Endothelial cell of umbilical vein (primary cell): ENCODE results near the gene TP53TG5. TPM values are rescaled to one million over a fixed set of nuclear protein-coding genes. Genes with fewer than 3 reads are reported as not detected.

Experiments used
- BruUV-seq: library from RNA; stranded (reverse); fragments of 400-500 nt; replicated peaks from 2 replicates; lab custom pipeline; 2021; lab: Mats Ljungman, UMichigan
- CTCF ChIA-PET: fragments of 300-600, 350-600 bp; sonication (Branson Sonifier 250); formaldehyde crosslinking; loops from one replicate; lab custom pipeline; 2021; ENCODE audit warnings: antibody characterized with exemption, inconsistent platforms; lab: Charles Lee
- POLR2A ChIA-PET: fragments of 300-600, 350-600 bp; sonication (Branson Sonifier 250); formaldehyde crosslinking; loops from one replicate; lab custom pipeline; 2021; ENCODE audit warnings: antibody characterized with exemption, inconsistent platforms; lab: Charles Lee
- DNase-seq: peaks from one replicate; pipeline ENCODE4 v3.0.0-alpha.2; 2011; ENCODE audit warnings: low read depth, low spot score
- FAIRE-seq: peaks from 2 replicates; lab custom pipeline; 2011; peaks lifted over from hg19 to GRCh38; lab: Jason Lieb, UNC
- H2AFZ ChIP-seq: 2 replicates; pipeline ENCODE4 v1.6.0; 2012; ENCODE audit warnings: low read depth, low read length, control low read depth, inconsistent platforms
- H3K27ac ChIP-seq: 2 replicates; pipeline ENCODE4 v1.5.1; 2011; ENCODE audit warnings: low read depth, mild to moderate bottlenecking, control low read depth, low read length, moderate library complexity; ENCODE audit not compliant: insufficient read depth
- H3K27me3 ChIP-seq, 2 experiments: 2 replicates each; pipeline versions ENCODE4 v1.6.0 to v1.6.1; 2011; ENCODE audit warnings: low read length in 2 of 2, mixed read lengths in 1 of 2; ENCODE audit not compliant: control insufficient read depth in 2 of 2, insufficient read depth in 2 of 2
- H3K36me3 ChIP-seq, 2 experiments: 2 replicates in 1 of 2; 3 replicates in 1 of 2; pipeline ENCODE4 v1.5.1; 2011; ENCODE audit warnings: low read length in 2 of 2, mild to moderate bottlenecking in 1 of 2, moderate library complexity in 1 of 2; ENCODE audit not compliant: control insufficient read depth in 2 of 2, insufficient read depth in 2 of 2; ENCODE audit errors: extremely low read depth in 1 of 2
- H3K4me1 ChIP-seq: 3 replicates; pipeline ENCODE4 v1.5.1; 2011; ENCODE audit warnings: mild to moderate bottlenecking, low read length; ENCODE audit not compliant: control insufficient read depth, insufficient read depth; ENCODE audit errors: extremely low read depth
- H3K4me2 ChIP-seq: 2 replicates; pipeline ENCODE4 v1.6.1; 2011; ENCODE audit warnings: low read length, control low read depth, mixed read lengths; ENCODE audit not compliant: insufficient read depth
- H3K4me3 ChIP-seq, 3 experiments: fragments of 200-600 bp in 1 of 3; sonication (generic), shearing (Covaris generic) in 1 of 3; replicated peaks in 1 of 3; 2 replicates each; pipeline ENCODE4 v1.5.1; 2011 to 2016; ENCODE audit warnings: control low read depth in 3 of 3, low read length in 3 of 3, mild to moderate bottlenecking in 2 of 3, inconsistent platforms in 1 of 3, low read depth in 1 of 3, moderate library complexity in 1 of 3; ENCODE audit not compliant: insufficient read depth in 1 of 3
- H3K79me2 ChIP-seq: 2 replicates; pipeline ENCODE4 v1.6.0; 2012; ENCODE audit warnings: low read length, inconsistent platforms; ENCODE audit not compliant: control insufficient read depth, insufficient read depth
- H3K9ac ChIP-seq: replicated peaks from 2 replicates; pipeline ENCODE3; 2011; ENCODE audit warnings: low read length, control low read depth; ENCODE audit not compliant: insufficient read depth; ENCODE audit errors: extremely low read depth
- H3K9me1 ChIP-seq: replicated peaks from 3 replicates; pipeline ENCODE4 v1.6.0; 2011; ENCODE audit warnings: mild to moderate bottlenecking, low read length; ENCODE audit not compliant: control insufficient read depth, insufficient read depth; ENCODE audit errors: extremely low read depth
- H3K9me3 ChIP-seq: replicated peaks from 2 replicates; pipeline ENCODE4 v1.5.1; 2012; ENCODE audit warnings: low read length, inconsistent platforms; ENCODE audit not compliant: control insufficient read depth, insufficient read depth
- H4K20me1 ChIP-seq: replicated peaks from 2 replicates; pipeline ENCODE3; 2011; ENCODE audit warnings: mild to moderate bottlenecking, low read length; ENCODE audit not compliant: control insufficient read depth, insufficient read depth; ENCODE audit errors: extremely low read depth
- CTCF ChIP-seq, 2 donors: IDR thresholded peaks; 1 replicate in 1 of 2; 2 replicates in 1 of 2; pipeline ENCODE4 v1.5.1; 2011; ENCODE audit warnings: low read length in 2 of 2, mild to moderate bottlenecking in 2 of 2, moderate library complexity in 2 of 2, control low read depth in 1 of 2, inconsistent platforms in 1 of 2, low read depth in 1 of 2; ENCODE audit not compliant: insufficient read depth in 1 of 2; ENCODE audit errors: extremely low read depth in 1 of 2
- MAX ChIP-seq: IDR thresholded peaks from 2 replicates; pipeline ENCODE4 v1.6.1; 2011; ENCODE audit not compliant: insufficient read depth, insufficient read length
- POLR2AphosphoS5 ChIP-seq: IDR thresholded peaks from 2 replicates; pipeline ENCODE4 v1.6.1; 2012; ENCODE audit warnings: low read depth, mild to moderate bottlenecking, control low read depth, low read length, moderate library complexity; ENCODE audit not compliant: insufficient read depth
- dilution Hi-C: fragments of 300-500 bp; cut with MboI; formaldehyde crosslinking; loops from one replicate; pipeline ENCODE4 v1.15.0; 2019; ENCODE audit warnings: low sequenced_read_pairs; ENCODE audit not compliant: extremely low pct_ligation_motif_present
- intact Hi-C: fragments of 100-400 bp; cut with micrococcal nuclease; formaldehyde crosslinking; loops from one replicate; pipeline ENCODE4 v1.10.0; 2022
- polyA plus RNA-seq, 4 experiments: library from polyadenylated mRNA; depleted of rRNA in 3 of 4; stranded (reverse) in 3 of 4; unstranded in 1 of 4; fragments of >200 nt; gene quantifications; 2 replicates each; pipeline versions ENCODE4 v1.2.1 to v1.2.3, GENCODE V29; 2011 to 2012; ENCODE audit warnings: missing spikeins in 1 of 4
- total RNA-seq: library from RNA; stranded (reverse); gene quantifications from 2 replicates; pipeline ENCODE4 v1.2.3, GENCODE V29; 2021

TP53TG5 gene
- total and polyA plus RNA-seq, 2 donors (not counting 3 experiments of a cell fraction or from before 2014, with no cell fraction given): not detected

GRCh38 chr20:45337367-45338120, 40.6 kb downstream of the TP53TG5 start:
- Histone ChIP-seq H3K79me2 (peaks cover 50% of the 10 kb centered on the region), H3K9me1 (no peaks in the 10 kb centered on the region), H3K4me2 (no peak overlapping the region), H4K20me1 (no peaks in the 10 kb centered on the region), H3K27me3 (no peaks in the 10 kb centered on the region), H3K4me3 (no peak overlapping the region), H3K4me1 (peaks cover 27% of the 10 kb centered on the region), H3K27ac (peak overlapping the region; percentile 12), H3K9ac (no peak overlapping the region), H2AFZ (no peak overlapping the region), H3K9me3 (no peaks in the 10 kb centered on the region), H3K36me3 (peaks cover 4 to 5% of the 10 kb centered on the region in 2 experiments)
- no TSS peak for BruUV-seq
- TF ChIP-seq MAX (no peak), POLR2AphosphoS5 (peak; percentile 14), CTCF (IDR thresholded peaks at IDR 0.05; ENCODE audit: extremely low read depth in 1 of 2, insufficient read depth in 1 of 2, low read depth in 1 of 2, low read length in 2 of 2) (no peak)
- CTCF ChIA-PET: interaction anchor here (1.0 to 2.7 kb wide), 9 partner anchors 10 to 99 kb away, joined by 3 to 22 read pairs (median 9); partner anchors contain the start of gene SYS1
- POLR2A ChIA-PET: interaction anchor here (0.6 to 2.7 kb wide), 3 partner anchors 10 to 27 kb away, joined by 3 to 10 read pairs (median 6); partner anchors contain the start of genes SDC4 and SYS1
- FAIRE-seq: peak; percentile 4
- dilution Hi-C loops (no loop called here), intact Hi-C loops (no loop called here)
- no peak for DNase-seq
